ENCODE measurements around the gene SMYD3.

SMYD3 gene

DNA sequence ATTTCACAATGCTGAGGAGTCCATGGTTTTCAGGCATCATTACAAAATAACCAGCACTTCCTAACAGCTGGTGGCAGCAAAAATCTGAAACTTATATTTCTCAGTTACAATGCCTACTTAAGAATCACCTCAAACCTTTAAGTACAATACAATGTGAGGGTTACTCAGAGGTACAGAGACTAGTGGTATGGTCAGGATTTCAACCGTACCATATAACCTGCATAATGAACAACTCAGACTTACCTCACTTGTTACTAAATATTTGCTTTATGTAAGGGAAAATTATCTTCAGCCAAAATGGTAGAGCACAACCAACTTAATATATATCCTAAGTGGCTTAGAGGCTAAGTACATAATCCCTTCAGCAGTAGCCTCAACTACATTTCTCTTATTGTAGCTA is 344.5 kb downstream of the SMYD3 start:
- DNase-seq: no peak

DNA sequence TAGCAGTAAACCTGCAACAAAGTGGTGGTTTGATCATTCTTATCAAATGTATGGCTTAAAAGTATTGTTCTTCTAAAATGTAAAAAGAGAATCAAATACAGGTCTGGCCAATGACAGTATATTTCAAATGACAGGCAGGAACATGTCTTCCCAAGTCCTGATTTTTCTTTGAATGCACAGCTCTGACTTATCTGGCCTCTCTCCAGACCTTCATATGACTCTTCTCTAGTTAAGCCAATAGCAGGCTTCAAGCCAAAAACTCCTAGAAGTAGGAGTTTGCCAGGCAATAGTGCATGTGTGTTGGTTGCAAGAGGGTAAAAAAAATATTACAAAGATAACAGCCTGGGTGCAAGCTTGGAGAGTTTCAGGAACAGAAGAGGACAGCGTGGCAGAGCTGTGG is 345.5 kb downstream of the SMYD3 start:
- no peak for DNase-seq

DNA sequence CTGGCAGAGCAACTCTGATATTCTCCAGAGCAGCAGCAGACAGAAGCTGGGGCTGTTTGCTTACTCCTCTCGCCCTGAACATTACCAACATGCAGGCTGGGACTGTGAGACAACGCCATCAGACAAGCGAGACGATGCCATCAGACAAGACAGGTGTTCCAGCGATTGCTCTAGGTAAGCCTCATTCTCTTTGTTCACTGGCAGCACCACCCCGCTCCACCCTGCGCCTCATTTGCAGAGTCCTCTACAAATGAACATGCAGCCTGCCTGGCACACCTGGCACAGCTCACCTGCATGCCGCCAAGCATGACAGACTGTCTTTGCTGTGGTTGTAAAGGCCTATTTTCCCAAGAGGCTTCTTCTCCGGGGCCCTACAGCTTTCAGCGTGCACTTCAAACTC is 346.2 kb downstream of the SMYD3 start:
- DNase-seq: peak; percentile 32 to 74

DNA sequence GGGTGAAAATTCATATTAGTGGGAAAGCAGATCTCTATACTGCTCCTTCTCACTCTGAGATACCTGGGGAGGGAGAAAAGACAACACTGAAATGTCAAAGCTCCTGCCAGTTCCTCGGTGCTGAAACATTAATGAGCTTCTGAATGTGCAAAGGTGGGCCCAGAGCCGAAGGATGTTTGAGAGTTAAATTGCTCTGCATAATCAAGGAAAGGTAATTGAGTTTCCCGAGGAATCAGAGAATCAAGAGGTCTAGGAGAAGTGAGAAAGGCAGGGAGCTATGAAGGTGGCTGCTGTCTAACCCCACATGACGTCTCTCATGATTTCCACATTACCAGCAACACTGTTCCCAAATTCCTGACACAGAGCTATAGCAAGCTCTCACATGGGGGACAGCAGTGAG is 346.7 kb downstream of the SMYD3 start:
- no peak for DNase-seq

DNA sequence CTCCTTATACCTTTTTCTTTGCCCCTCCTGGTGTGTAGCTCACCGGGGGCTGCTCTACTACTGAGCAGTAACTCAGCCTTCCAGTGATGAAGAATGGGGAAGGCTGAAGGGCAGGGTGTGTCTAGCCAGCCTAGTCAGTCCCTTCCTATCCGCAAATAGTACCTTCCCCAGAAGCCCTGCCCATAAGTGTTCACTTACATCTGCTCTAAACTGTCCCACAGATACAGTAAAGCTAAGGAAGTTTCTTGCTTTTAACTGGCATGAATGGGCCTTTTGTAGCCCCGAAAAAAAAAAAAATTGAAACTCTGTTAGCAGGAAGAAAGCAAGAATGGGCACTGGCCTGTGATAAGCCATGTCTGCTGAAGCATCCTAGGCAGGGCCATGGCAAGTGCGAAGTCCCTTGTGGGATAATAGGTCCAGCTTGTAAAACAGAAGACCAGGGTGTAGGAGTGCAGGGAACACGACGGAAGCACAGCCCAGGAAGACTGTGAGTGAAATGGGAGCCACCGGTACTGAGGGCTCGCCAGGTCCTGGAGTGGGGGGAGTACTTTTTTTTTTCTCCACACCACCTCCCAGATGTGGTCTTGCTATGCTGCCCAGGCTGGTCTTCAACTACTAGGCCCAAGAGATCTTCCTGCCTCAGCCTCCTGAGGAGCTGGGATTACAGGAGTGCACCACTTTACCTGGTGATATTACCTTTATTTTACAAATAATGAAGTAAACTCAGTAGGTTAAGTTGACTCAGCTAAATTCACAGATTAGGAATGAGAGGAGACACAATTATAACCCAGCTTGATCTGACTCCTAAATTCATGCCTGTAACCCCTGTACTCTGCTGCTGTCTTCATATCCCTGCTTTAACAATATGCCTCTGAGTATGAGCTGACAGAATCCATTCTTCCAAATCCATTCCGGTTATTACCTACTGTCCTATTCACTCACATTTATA is 347.5 kb downstream of the SMYD3 start:
- no peak for DNase-seq

DNA sequence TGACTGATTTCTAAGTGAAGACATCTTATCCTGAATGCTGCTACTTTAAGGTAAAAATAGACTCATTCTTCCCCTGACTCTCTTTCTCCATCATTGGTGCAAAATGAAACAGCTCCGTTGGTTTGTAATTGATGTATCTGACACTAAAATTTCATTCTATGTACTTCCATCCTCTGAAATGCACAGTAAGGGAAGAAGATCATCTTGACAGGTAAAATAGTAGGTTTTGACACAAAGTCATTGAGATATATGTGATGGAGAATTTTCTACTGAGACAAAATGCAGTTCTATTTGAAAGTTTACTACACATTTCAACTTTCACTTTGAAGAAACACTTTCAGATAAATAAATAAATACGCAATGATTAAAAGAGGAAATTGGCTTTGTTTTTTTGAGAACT is 348.9 kb downstream of the SMYD3 start:
- DNase-seq: no peak

DNA sequence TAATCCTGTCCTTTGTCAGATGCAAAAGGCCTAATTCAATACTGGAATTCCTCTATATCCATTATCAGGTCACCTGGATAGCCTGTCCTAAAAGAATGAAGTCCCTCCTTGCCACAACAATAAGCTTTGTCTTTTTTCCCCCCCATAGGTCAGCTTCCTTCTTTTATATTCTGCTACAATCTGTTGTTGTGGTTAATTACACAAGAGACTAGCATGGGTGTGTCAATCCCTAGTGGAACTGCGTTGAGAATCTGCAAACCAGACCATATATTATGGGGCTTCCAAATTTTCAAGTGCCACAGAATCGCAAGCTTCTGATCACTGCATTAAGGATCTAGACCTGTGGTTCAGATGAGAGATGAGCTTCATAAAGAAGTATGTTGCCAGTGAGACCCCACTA is 349.6 kb downstream of the SMYD3 start:
- no peak for DNase-seq

DNA sequence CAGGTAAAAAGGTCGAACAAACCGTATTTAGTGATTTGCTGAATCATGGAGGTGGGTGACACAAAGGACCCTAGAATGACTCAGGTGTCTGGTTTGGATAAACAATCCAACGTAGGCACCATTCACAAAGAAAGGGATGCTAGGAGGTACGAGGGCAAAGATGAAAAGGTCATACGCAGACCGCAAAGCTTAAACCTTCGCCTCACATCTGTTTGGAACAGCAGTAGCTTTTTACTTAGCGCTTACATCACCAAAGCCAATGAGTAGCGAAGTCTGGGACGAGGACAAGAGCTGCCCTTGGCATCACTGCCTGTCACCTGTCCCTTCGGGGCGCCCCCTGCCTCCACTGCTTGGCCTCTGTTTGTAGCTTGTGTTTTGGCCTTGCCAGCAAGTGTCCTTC is 350.2 kb downstream of the SMYD3 start:
- no peak for DNase-seq

DNA sequence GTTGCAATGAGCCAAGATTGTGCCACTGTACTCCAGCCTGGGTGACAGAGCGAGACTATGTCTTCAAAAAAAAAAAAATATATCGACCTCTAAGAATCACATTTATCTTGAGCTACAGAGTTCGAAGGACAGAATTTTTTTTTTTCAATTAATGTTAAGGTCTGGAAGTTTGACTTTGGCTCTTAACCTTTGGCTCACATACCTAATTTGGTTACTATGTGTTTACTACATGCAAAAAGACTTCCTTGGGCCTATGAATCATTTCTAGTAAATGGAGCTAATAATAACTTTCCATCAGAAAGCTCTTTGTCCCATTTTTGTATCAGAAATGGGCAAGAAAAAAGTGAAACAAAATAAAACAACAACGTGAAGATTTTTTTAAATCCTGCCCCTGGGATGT is 351.2 kb downstream of the SMYD3 start:
- DNase-seq: no peak

DNA sequence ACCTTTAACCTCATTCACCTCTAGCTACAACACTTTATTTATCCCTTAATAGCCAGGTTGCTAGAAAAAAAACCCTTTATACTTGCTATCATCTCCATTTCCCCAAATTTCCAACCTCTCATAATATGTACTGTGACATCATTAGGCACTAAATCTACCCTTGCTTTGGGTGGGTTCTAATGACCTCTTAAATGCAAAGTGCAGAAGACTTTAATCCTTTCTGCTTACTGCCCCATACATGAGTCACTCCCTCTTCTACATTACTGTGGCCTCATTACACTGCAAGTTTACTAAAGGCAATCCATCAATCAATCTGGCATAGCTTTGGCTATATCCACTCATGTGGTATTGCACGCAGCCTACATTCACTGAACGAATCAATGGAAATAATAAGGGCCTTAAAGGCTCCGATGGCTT is 353.3 kb downstream of the SMYD3 start:
- DNase-seq: no peak

DNA sequence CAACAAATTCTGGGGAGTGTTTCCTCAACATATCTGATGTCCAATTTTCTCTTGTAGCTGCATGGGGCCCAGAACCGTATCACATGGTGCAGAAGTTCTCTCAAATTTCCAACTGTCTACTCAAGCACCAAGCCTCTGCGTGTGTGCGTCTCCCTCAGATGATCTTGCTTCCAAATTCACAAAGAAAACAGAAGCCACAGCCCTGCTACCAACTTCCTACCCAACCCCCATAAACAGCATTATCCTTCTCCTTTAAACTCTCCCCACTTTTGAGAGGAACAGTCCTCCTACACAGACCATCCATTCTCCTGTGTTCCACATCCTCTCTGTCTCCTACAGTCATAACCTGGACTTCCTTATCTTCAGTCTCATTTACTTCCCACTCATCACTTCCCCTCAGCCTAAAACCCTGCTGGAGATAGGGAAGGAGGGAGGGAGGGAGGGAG is 354.1 kb downstream of the SMYD3 start:
- no peak for DNase-seq

DNA sequence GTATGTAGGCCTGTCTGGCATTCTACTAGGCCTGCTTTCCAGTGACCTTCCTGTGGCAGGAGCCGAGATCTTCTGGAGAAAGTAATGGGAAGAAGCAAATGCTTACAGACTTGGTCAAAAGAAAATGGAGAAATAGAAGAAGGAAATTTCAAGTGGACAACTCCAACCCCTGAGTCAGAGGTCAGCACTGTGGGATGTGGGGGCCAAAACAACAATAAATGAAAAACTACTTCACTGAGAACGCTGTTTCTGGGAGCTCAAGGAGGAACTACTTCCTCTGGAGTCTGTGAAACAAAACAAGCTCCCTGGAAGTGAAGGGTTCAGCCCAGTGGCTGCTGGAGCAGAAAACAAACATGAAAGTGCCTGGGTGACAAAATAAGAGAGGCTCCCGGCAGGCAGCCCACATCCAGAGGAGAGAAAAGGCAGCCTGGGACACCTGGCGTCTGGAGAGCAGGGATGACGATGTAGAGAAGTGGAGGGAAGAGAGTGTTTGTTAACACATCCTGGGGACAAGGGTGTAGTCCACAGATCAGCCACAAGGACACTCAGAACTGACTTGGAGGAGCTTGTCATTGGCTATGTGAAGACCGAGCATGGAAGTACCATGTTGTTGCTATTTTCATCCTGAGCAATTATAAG is 355.2 kb downstream of the SMYD3 start:
- DNase-seq: peak in 1 of 2 experiments; percentile 26

DNA sequence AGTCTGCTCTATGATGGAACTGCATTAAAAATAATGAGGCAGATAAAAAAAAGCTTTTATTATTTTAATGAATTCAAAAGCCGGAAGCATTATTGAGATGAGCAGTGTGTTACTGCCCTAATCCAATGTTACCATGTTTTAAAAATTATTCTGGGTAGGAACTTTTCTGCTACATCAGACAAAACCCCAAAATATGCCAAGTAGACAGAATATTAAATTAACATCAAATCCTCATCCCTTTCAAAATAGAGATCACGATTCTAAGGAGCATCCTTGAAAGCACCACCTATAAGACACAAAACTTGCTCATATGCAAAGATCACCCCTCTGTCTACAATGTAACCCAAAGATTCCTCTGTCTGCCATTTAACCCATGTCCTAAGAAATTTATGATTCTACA is 357.5 kb downstream of the SMYD3 start:
- DNase-seq: no peak

DNA sequence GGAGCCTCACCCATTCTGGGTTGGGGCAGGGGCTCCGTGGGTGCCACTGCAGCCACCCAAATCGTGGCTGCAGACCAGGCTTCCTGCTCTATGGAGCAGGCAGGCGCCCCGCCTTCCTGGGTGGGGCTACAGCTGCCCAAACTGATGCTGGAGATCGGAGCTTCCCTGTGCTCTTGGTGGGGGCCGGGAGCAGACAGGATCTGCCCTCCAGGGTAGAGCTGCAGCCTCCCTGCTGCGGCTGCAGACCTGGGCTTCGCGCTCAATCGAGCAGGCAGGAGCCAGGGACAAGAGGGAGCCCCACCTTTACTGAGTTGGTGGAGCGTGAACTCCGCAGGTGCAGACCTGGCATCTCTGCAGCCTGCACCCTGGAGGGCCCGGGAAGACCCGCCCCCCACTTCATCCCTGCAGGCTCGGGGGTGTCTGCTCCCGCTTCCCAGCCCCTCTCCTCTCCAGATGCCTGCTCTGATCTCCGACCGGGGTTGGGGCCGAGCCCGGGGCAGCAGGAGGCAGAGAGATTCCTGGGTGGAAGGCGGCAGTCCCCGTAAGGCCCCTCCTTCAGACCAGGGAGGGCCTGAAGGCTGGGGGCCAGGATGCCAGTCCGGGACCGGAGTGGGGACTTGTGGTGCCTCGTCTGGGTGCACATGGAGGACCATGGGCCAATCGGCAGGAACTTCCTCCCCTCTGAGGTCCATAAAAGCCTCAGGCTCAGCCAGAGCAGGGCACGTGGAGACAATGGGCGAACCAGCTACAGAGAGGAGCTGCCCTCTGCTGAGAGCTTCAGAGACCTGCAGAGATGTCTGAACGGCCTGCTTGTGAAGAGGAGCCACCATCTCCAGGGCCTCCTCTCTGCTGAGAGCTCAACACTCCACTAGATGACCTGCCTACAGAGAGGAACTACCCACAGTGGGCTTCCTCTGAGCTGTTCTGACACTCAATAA is 359.3 kb downstream of the SMYD3 start:
- DNase-seq: no peak

DNA sequence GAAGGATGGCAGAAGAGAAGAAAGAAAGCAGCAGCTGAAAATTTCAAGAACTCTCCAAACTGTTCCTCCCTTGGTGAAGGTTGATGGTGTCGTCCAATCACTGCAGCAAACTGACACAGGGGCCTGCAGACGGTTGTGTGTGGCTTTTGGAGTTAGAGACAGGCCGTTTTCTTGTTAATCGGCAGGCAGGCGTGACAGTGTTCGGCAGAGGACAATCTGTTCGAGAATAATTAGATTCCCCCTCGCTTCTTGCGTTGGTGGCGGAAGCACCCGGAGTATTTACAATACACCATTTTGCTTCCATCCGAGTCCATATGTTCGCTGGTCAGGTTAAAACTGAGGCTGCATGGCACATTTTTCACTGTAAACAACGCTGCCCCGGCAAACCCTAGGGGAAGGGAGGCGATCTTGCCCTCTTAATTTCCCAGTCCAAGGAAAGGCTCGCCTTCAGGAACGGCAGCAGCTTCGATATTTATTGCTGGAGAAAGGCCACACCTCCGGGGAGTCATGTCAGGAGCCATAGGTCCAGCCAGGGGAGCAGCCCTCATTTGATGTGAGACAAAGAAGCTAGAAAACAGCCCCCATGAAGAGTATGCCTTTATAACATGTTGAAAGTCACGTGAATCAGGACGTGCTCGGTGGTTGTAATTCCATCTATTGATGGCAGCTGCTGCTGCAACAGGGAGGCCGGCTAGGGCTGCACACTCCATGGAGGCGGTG is 360.1 kb downstream of the SMYD3 start:
- no peak for DNase-seq

DNA sequence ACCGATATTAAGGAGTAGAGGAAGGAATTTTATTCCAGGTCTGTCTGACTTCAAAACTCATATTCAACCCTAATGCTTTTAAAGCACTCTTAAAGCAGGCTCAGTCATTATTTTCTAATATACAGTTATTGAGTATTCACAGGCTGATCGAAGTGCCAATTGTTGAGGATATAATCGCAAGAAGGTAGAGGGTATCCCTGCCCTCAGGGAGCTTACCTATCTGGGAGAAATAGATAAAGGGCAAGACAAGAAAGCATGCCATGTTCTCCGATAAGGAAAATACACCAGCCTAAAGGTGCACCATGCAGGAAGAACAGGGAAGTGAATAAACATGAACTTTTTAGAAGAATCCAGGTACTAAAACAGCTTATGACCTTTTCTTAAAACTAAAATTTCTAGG is 361.2 kb downstream of the SMYD3 start:
- no peak for DNase-seq

DNA sequence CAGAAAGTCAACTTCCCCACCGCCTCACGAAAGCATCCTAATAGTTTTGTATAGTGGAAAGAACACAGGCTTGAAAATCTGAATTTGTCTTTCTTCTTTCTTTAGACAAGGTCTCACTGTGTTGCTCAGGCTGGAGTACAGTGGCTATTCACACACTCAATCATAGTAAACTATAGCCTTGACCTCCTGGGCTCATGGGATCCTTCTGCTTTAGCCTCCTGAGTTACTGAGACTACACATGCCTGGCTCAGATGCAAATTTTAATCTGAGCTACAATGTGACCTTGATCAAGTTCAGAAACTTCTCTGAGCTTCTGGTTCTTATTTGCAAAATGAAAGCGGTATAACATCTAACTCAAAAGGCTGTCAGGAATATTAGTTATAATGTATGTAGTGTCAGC is 362.1 kb downstream of the SMYD3 start:
- no peak for DNase-seq

DNA sequence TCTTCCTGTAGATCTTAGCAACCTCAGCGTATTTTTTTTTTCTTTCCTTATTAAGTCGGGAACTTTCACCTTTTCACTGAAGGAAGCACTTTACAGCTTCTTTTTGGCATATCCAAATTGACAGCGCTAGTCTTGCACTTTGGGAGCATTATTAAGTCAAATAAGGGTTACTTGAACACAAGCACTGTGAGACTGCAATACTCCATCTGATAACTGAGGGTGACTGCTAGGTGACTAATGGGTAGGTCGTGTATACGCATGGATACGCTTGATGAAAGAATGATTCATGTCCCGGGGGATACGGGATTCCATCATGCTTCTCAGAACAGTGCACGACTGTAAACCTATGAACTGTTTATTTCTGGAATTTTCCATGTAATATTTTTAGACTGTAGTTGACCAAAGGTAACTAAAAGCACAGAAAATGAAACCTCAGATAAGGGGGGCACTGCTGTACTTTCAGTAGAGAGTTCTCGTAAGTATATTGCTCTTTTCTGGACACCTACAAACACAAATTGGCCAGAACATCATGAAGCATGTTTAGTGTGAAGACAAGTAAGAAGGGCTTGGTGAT is 364.7 kb downstream of the SMYD3 start:
- no peak for DNase-seq

DNA sequence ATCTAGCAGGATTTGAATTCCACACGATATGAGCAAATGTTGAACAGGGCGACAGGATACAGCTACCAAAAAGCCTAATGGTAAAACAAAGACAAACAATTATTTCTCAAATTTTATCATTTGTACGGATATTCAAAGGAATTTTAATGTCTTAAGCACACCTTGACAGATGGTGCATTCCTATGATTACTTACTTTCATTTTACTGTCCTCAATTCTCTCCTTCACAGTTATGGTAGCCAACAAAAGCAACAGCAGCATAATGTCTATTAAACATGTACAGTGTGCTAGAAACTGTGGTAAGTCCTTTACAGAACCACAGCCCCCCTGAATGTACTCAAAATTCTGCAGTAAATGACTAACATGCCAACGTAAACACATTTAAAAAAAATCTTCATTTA is 365.8 kb downstream of the SMYD3 start:
- no peak for DNase-seq

DNA sequence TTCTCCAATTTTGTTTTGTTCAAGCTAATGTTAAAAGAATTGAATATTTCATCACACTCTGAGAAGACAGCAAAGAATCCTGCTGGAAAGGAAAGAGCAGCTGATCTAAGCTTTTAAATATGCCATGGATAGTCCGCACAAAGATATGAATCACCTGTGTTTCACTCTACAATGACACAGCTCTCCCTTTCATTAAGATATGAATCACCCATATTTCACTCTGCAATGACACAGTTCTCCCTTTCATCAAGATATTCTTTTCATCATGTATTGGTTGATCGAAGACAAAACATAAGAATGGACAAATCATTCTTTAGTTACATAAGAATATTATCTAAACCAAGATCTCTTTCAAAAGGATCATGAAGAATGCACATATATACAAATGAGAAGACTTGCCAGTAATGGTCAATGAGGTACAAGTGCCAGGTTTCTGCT is 367.3 kb downstream of the SMYD3 start:
- no peak for DNase-seq

DNA sequence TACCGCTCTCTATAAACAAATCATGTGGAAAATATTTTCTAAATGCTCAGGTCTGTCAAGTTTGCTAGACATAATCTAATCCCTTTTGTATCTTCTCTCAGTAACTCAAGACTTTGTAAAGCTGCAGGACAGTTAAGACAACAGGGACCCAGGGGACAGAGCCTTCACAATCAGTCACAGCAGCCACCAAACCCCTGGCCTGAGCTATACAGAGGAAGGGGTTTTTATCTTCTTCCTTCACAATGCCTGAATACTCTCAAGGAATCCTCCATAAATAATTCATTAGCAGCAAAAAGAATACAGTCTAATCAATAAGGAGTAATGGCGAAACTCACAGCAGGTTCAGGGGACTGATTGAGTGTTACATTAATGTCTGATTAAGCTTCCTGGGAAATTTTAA is 368.3 kb downstream of the SMYD3 start:
- DNase-seq: no peak

DNA sequence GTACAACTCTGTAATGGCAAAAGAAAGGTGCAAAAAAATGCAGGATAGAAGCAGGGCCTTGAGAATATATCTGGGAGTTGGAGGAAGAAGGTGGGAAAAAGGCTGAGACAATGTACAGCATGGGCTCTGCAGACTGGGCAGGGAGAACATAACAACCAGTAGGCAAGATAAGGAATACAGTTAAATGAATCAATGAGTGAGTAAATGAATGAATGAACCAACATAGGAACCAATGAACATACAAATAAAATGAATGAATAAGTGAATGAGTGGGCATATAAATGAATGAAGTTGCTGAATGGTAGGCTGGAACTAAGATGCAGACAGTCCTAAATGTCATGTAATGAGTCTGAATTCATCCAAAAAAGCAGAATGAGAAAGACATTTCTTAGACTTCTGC is 370.6 kb downstream of the SMYD3 start:
- no peak for DNase-seq

Measured in NCI-H187 (cell line).